HCT116 (cell line): ENCODE measurements around the gene MIEF1. TPM values are rescaled to one million over a fixed set of nuclear protein-coding genes. Genes with fewer than 3 reads are reported as not detected.

Experiments
- ATAC-seq: fragments of 200-7000 bp; cut with Tn5 transposase; 2 replicates; pipeline ENCODE4 v1.9.1; 2020; ENCODE audit warnings: mild to moderate bottlenecking, moderate library complexity
- BruUV-seq: library from RNA; stranded (reverse); fragments of 400-500 nt; replicated peaks from 2 replicates; lab custom pipeline; 2021; lab: Mats Ljungman, UMichigan
- CTCF ChIA-PET: fragments of 300-600 bp; sonication (Branson Sonifier 250); formaldehyde crosslinking; loops from one replicate; lab custom pipeline; 2021; ENCODE audit warnings: antibody characterized with exemption; lab: Charles Lee
- POLR2A ChIA-PET: fragments of 300-600, 350-600 bp; sonication (Branson Sonifier 250); formaldehyde crosslinking; loops from one replicate; lab custom pipeline; 2021; ENCODE audit warnings: antibody characterized with exemption; lab: Charles Lee
- RAD21 ChIA-PET, 2 experiments: fragments of 300-600 bp; sonication (Branson Sonifier 250); formaldehyde crosslinking; loops; one replicate each; lab custom pipeline; 2023; ENCODE audit warnings: low total read pairs in 2 of 2; ENCODE audit not compliant: uncharacterized antibody in 2 of 2, unreplicated experiment in 2 of 2, low non-redundant PET in 1 of 2; lab: Charles Lee
- DNase-seq: peaks from one replicate; pipeline ENCODE4 v3.0.0-alpha.2; 2010; ENCODE audit warnings: low read depth, low spot score
- H2AFZ ChIP-seq: fragments of 200-600 bp; shearing (Covaris generic), sonication (generic); 2 replicates; pipeline ENCODE4 v1.6.1; 2017; ENCODE audit warnings: low read depth, mixed run types, mixed read lengths, antibody characterized with exemption, low read length; ENCODE audit not compliant: poor library complexity, severe bottlenecking
- H3K27ac ChIP-seq: 2 replicates; pipeline ENCODE4 v1.5.1; 2012; ENCODE audit warnings: low read depth, low read length
- H3K27me3 ChIP-seq: fragments of 200-600 bp; sonication (generic); 2 replicates; pipeline ENCODE4 v1.6.1; 2016; ENCODE audit warnings: mixed run types, low read length, mixed read lengths; ENCODE audit not compliant: insufficient read depth
- H3K36me3 ChIP-seq, 2 experiments: fragments of 200-500 bp in 1 of 2; fragments of 200-600 bp in 1 of 2; sonication (Bioruptor generic) in 1 of 2; sonication (generic) in 1 of 2; 2 replicates each; pipeline versions ENCODE4 v1.5.1 to v1.6.1; 2014 to 2016; ENCODE audit warnings: low read length in 2 of 2, inconsistent platforms in 1 of 2, mixed read lengths in 1 of 2, mixed run types in 1 of 2; ENCODE audit not compliant: insufficient read depth in 2 of 2, control insufficient read depth in 1 of 2
- H3K4me1 ChIP-seq, 2 experiments: fragments of 200-600 bp in 1 of 2; sonication (generic) in 1 of 2; 2 replicates each; pipeline versions ENCODE4 v1.5.1 to v1.6.1; 2012 to 2017; ENCODE audit warnings: low read length in 2 of 2, inconsistent platforms in 1 of 2, mild to moderate bottlenecking in 1 of 2, mixed read lengths in 1 of 2, mixed run types in 1 of 2, moderate library complexity in 1 of 2; ENCODE audit not compliant: insufficient read depth in 2 of 2, control insufficient read depth in 1 of 2
- H3K4me2 ChIP-seq: fragments of 200-600 bp; sonication (generic); 2 replicates; pipeline ENCODE4 v1.6.1; 2017; ENCODE audit warnings: mixed run types, low read length, mixed read lengths
- H3K4me3 ChIP-seq, 2 experiments: fragments of 200-600 bp in 1 of 2; sonication (generic) in 1 of 2; replicated peaks in 1 of 2; 2 replicates each; pipeline ENCODE4 v1.5.1; 2011 to 2016; ENCODE audit warnings: low read length in 2 of 2, control low read depth in 1 of 2, low read depth in 1 of 2, mild to moderate bottlenecking in 1 of 2, mixed read lengths in 1 of 2, mixed run types in 1 of 2
- H3K79me2 ChIP-seq: fragments of 200-600 bp; sonication (generic); 2 replicates; pipeline ENCODE4 v1.6.1; 2017; ENCODE audit warnings: mild to moderate bottlenecking, mixed run types, low read length, moderate library complexity, mixed read lengths; ENCODE audit not compliant: insufficient read depth
- H3K9ac ChIP-seq: fragments of 200-600 bp; sonication (generic); 2 replicates; pipeline ENCODE4 v1.6.1; 2016; ENCODE audit warnings: low read length, mixed read lengths
- H3K9me2 ChIP-seq: fragments of 200-600 bp; sonication (generic), shearing (Covaris generic); 2 replicates; pipeline ENCODE4 v1.6.1; 2017; ENCODE audit warnings: mixed run types, mild to moderate bottlenecking, moderate library complexity; ENCODE audit not compliant: insufficient read depth
- H3K9me3 ChIP-seq, 2 experiments: fragments of 200-500 bp in 1 of 2; fragments of 200-600 bp in 1 of 2; sonication (Bioruptor generic) in 1 of 2; sonication (generic) in 1 of 2; 2 replicates each; pipeline ENCODE4 v1.6.1; 2014 to 2017; ENCODE audit warnings: low read length in 2 of 2, mixed read lengths in 2 of 2, inconsistent platforms in 1 of 2, low read depth in 1 of 2, mild to moderate bottlenecking in 1 of 2, mixed run types in 1 of 2, moderate library complexity in 1 of 2; ENCODE audit not compliant: control insufficient read depth in 1 of 2, insufficient read depth in 1 of 2
- H4K20me1 ChIP-seq: fragments of 200-600 bp; sonication (generic), shearing (Covaris generic); 2 replicates; pipeline ENCODE4 v1.6.1; 2017; ENCODE audit warnings: mixed run types, mild to moderate bottlenecking, moderate library complexity; ENCODE audit not compliant: insufficient read depth
- CBX3 ChIP-seq: IDR thresholded peaks from 2 replicates; pipeline ENCODE4 v1.6.1; 2012; ENCODE audit warnings: low read depth
- CEBPB ChIP-seq: IDR thresholded peaks from 2 replicates; pipeline ENCODE4 v1.6.1; 2012; ENCODE audit warnings: low read depth
- EGR1 ChIP-seq: IDR thresholded peaks from 2 replicates; pipeline ENCODE4 v1.6.1; 2012; ENCODE audit warnings: low read depth
- ELF1 ChIP-seq: IDR thresholded peaks from 2 replicates; pipeline ENCODE4 v1.6.1; 2012; ENCODE audit warnings: low read depth, borderline replicate concordance
- EZH2phosphoT487 ChIP-seq: fragments of 200-600 bp; IDR thresholded peaks from 2 replicates; pipeline ENCODE4 v1.6.1; 2018; ENCODE audit warnings: antibody characterized with exemption, borderline replicate concordance
- FOSL1 ChIP-seq: IDR thresholded peaks from 2 replicates; pipeline ENCODE4 v1.6.1; 2012; ENCODE audit warnings: low read depth
- POLR2A ChIP-seq: IDR thresholded peaks from 2 replicates; pipeline ENCODE4 v1.7.0; 2011; ENCODE audit warnings: borderline replicate concordance; ENCODE audit not compliant: insufficient read depth, insufficient read length; ENCODE audit errors: extremely low read depth
- POLR2AphosphoS5 ChIP-seq: IDR thresholded peaks from 2 replicates; pipeline ENCODE4 v1.6.1; 2011; ENCODE audit warnings: mild to moderate bottlenecking, low read depth, low read length, moderate library complexity
- RAD21 ChIP-seq: IDR thresholded peaks from 2 replicates; pipeline ENCODE4 v1.6.1; 2012; ENCODE audit warnings: low read depth, mild to moderate bottlenecking
- SIN3A ChIP-seq: IDR thresholded peaks from 2 replicates; pipeline ENCODE4 v1.6.1; 2012; ENCODE audit warnings: low read depth
- SP1 ChIP-seq: IDR thresholded peaks from 2 replicates; pipeline ENCODE4 v1.6.1; 2012; ENCODE audit warnings: low read depth
- SRF ChIP-seq: IDR thresholded peaks from 2 replicates; pipeline ENCODE4 v1.6.1; 2012; ENCODE audit warnings: low read depth
- TCF7L2 ChIP-seq: IDR thresholded peaks from 2 replicates; pipeline ENCODE4 v1.7.0; 2011; ENCODE audit warnings: borderline replicate concordance, inconsistent platforms; ENCODE audit not compliant: insufficient read depth, insufficient read length; ENCODE audit errors: extremely low read depth
- ZNF274 ChIP-seq: fragments of 200-500 bp; sonication (Bioruptor generic); IDR thresholded peaks from 2 replicates; pipeline ENCODE4 v1.6.1; 2014; ENCODE audit warnings: mild to moderate bottlenecking, low read depth, low read length, inconsistent platforms
- intact Hi-C: fragments of 100-400 bp; cut with micrococcal nuclease; formaldehyde crosslinking; loops from 2 replicates; pipeline ENCODE4 v1.10.0; 2022
- total RNA-seq: library from RNA; stranded (reverse); gene quantifications from one replicate; pipeline ENCODE4 v1.2.1, GENCODE V29; 2021; ENCODE audit not compliant: unreplicated experiment
- TF ChIP-seq, protein P1 (sequence below): IDR thresholded peaks from 2 replicates; pipeline ENCODE4 v1.6.1; 2012; ENCODE audit warnings: low read depth
- TF ChIP-seq, protein P2 (sequence below), 3 experiments: fragments of 200-600 bp in 1 of 3; sonication (generic) in 1 of 3; IDR thresholded peaks in 2 of 3; conservative IDR thresholded peaks in 1 of 3; 2 replicates each; pipeline ENCODE4 v1.5.1; 2012 to 2017; ENCODE audit warnings: low read depth in 2 of 3, low read length in 2 of 3, antibody characterized with exemption in 1 of 3, borderline replicate concordance in 1 of 3, control low read depth in 1 of 3, mild to moderate bottlenecking in 1 of 3, mixed read lengths in 1 of 3, mixed run types in 1 of 3, moderate library complexity in 1 of 3; ENCODE audit not compliant: insufficient read depth in 1 of 3
- TF ChIP-seq, protein P3 (sequence below): IDR thresholded peaks from 2 replicates; pipeline ENCODE4 v1.6.1; 2012
- TF ChIP-seq, protein P4 (sequence below): IDR thresholded peaks from 2 replicates; pipeline ENCODE4 v1.6.1; 2011; ENCODE audit warnings: mild to moderate bottlenecking, low read length, moderate library complexity; ENCODE audit not compliant: insufficient replicate concordance; ENCODE audit errors: extremely low read depth
- TF ChIP-seq, protein P5 (sequence below): IDR thresholded peaks from 2 replicates; pipeline ENCODE4 v1.6.1; 2012

Gene MIEF1
- total RNA-seq, 1 experiment from 2014 or later, result 42.8 TPM

DNA sequence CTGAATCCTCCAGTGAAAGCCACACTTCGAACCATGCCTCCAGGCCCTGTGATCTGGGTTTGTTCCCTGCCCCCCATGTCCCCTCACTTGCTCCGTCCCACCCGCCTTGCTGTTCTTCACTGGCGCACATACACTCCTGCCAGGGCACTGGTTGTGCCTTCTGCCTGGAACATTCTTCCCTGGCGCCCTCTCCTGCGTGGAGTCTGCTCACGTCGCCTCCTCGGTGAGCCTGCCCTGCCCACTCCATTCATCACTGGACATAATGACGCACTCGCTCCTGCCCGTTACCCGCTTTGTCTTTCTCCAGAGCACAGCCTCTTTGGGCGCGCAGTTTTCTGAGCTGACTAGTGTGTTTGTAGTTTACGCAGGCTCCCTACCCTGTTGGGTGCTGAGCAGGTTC lies 21.0 kb upstream of the MIEF1 start:
- BruUV-seq, result no TSS peak
- no peaks in the 10 kb centered on the region for H4K20me1 ChIP-seq
- H3K4me2 ChIP-seq, result no peak overlapping the region
- no peaks in the 10 kb centered on the region for H3K79me2 ChIP-seq
- ChIA-PET POLR2A (no interaction called here), RAD21 (interaction anchor here in 1 of 2 experiments (0.6 kb wide), 1 partner anchor 629 kb away, joined by 3 read pairs; no protein-coding TSS in a partner anchor), CTCF (no interaction called here)
- ATAC-seq (no peak), DNase-seq (no peak)
- intact Hi-C loops, result no loop called here
- H3K9me3 ChIP-seq, result no peaks in the 10 kb centered on the region
- TF ChIP-seq, protein P1, sequence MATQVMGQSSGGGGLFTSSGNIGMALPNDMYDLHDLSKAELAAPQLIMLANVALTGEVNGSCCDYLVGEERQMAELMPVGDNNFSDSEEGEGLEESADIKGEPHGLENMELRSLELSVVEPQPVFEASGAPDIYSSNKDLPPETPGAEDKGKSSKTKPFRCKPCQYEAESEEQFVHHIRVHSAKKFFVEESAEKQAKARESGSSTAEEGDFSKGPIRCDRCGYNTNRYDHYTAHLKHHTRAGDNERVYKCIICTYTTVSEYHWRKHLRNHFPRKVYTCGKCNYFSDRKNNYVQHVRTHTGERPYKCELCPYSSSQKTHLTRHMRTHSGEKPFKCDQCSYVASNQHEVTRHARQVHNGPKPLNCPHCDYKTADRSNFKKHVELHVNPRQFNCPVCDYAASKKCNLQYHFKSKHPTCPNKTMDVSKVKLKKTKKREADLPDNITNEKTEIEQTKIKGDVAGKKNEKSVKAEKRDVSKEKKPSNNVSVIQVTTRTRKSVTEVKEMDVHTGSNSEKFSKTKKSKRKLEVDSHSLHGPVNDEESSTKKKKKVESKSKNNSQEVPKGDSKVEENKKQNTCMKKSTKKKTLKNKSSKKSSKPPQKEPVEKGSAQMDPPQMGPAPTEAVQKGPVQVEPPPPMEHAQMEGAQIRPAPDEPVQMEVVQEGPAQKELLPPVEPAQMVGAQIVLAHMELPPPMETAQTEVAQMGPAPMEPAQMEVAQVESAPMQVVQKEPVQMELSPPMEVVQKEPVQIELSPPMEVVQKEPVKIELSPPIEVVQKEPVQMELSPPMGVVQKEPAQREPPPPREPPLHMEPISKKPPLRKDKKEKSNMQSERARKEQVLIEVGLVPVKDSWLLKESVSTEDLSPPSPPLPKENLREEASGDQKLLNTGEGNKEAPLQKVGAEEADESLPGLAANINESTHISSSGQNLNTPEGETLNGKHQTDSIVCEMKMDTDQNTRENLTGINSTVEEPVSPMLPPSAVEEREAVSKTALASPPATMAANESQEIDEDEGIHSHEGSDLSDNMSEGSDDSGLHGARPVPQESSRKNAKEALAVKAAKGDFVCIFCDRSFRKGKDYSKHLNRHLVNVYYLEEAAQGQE, result no peak
- TF ChIP-seq, protein P2, sequence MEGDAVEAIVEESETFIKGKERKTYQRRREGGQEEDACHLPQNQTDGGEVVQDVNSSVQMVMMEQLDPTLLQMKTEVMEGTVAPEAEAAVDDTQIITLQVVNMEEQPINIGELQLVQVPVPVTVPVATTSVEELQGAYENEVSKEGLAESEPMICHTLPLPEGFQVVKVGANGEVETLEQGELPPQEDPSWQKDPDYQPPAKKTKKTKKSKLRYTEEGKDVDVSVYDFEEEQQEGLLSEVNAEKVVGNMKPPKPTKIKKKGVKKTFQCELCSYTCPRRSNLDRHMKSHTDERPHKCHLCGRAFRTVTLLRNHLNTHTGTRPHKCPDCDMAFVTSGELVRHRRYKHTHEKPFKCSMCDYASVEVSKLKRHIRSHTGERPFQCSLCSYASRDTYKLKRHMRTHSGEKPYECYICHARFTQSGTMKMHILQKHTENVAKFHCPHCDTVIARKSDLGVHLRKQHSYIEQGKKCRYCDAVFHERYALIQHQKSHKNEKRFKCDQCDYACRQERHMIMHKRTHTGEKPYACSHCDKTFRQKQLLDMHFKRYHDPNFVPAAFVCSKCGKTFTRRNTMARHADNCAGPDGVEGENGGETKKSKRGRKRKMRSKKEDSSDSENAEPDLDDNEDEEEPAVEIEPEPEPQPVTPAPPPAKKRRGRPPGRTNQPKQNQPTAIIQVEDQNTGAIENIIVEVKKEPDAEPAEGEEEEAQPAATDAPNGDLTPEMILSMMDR (IDR thresholded peaks at IDR 0.05 in 2 of 3, conservative IDR thresholded peaks at IDR 0.05 in 1 of 3; ENCODE audit: borderline replicate concordance in 1 of 3, insufficient read depth in 1 of 3, low read depth in 2 of 3, low read length in 2 of 3), result no peak
- TF ChIP-seq POLR2AphosphoS5, result no peak
- no peak for TF ChIP-seq RAD21
- no peak for TF ChIP-seq SRF
- TF ChIP-seq EGR1, result no peak
- TF ChIP-seq CBX3, result no peak
- TF ChIP-seq EZH2phosphoT487, result no peak
- TF ChIP-seq TCF7L2, result no peak
- TF ChIP-seq, protein P3, sequence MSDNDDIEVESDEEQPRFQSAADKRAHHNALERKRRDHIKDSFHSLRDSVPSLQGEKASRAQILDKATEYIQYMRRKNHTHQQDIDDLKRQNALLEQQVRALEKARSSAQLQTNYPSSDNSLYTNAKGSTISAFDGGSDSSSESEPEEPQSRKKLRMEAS, result no peak
- TF ChIP-seq, protein P4, sequence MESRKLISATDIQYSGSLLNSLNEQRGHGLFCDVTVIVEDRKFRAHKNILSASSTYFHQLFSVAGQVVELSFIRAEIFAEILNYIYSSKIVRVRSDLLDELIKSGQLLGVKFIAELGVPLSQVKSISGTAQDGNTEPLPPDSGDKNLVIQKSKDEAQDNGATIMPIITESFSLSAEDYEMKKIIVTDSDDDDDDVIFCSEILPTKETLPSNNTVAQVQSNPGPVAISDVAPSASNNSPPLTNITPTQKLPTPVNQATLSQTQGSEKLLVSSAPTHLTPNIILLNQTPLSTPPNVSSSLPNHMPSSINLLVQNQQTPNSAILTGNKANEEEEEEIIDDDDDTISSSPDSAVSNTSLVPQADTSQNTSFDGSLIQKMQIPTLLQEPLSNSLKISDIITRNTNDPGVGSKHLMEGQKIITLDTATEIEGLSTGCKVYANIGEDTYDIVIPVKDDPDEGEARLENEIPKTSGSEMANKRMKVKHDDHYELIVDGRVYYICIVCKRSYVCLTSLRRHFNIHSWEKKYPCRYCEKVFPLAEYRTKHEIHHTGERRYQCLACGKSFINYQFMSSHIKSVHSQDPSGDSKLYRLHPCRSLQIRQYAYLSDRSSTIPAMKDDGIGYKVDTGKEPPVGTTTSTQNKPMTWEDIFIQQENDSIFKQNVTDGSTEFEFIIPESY, result no peak
- TF ChIP-seq SIN3A, result no peak
- TF ChIP-seq FOSL1, result no peak
- TF ChIP-seq CEBPB, result no peak
- TF ChIP-seq, protein P5, sequence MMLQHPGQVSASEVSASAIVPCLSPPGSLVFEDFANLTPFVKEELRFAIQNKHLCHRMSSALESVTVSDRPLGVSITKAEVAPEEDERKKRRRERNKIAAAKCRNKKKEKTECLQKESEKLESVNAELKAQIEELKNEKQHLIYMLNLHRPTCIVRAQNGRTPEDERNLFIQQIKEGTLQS, result no peak
- TF ChIP-seq SP1, result no peak
- TF ChIP-seq ELF1, result no peak
- TF ChIP-seq ZNF274, result no peak
- no peak for TF ChIP-seq POLR2A
- no peaks in the 10 kb centered on the region for H3K27me3 ChIP-seq
- H3K9ac ChIP-seq, result no peak overlapping the region
- H2AFZ ChIP-seq, result no peak overlapping the region
- H3K9me2 ChIP-seq, result no peaks in the 10 kb centered on the region
- no peaks in the 10 kb centered on the region for H3K4me1 ChIP-seq
- H3K36me3 ChIP-seq, result no peaks in the 10 kb centered on the region
- no peak overlapping the region for H3K4me3 ChIP-seq
- H3K27ac ChIP-seq, result no peak overlapping the region
